GM04504 (cell line): ENCODE results near the gene TJP3.

Experiments
- DNase-seq: peaks from one replicate; pipeline ENCODE4 v3.0.0-alpha.2; 2012; ENCODE audit warnings: low read depth

Gene TJP3

DNA sequence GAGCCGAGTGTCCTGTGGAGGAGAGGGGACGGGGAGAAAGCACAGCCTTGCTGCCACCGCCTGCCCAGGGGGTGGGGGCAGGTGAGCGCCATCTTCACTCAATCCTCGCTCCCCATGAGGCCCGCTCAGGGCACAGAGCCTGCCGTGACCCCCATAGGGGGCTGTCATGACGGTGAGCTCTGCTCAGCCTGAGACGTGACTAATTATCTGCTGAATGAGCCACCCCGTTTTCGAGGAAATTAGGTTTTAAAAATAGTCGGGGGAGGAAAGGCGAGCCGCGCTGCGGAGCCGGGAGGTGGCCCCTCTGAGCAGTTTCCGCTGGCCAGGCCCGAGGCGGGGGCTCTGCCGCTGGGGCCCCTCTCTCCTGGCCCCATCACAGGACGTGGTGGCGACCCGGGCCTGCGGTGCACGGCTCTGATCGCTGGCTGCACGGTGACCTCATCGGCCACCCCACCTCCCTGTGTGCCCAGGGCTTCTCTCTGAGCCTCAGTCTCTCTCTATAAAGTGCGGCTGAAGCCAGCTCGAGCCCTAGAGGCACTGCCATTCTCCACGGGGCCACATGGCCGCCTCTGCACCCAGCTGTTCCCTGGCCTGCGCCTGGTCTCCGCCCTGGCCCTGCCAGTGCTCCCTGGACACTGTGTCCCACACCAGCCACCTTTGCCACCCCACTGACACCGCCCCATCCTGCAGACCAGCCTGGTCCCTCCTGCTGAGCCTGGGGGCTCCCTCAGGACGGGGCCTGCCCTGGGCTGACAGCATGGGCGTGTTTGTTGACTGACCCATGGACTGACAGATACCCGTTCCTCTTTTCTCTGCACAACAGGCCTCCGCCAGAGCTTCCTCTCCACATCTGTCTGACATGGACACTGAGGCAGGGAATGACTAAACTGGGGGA lies 36.3 kb upstream of the TJP3 start:
- no peak for DNase-seq

DNA sequence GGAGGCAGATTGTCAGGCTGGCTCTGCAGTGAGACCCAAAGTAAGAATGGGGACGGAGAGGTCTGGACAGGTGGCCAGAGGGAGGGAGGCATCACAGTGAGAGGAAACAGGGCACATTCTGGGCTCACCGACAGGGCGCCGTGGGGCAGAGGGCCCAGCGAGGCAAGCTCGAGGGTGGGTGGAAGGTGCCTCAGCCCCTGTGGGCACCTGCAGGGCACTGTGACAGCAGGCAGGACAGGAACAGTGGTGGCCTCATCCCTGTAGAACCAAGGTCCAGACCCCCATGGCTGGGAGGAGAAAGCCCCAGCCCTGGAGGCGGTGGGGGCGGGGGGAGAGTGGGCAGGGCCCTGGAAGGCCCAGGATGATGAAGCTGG lies 35.6 kb upstream of the TJP3 start:
- DNase-seq: no peak

DNA sequence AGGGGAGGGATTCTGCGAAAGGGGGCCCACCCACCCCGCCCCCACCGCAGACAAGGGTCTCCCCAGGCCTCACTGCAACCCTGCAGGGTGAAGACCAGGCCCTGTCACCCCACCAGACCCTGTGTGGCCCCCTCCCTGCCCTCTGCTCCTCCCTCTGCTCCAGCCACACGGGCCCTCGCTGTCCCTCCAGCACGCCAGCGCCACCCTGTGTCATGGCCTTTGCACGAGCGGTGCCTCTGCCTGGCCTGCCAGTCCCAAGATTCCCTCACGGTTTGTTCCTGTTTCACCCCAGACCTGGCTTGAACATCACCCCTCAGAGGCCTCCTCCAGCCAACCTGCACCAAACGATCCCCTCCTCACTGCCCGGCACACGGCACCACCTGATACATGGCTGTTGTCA lies 35.2 kb upstream of the TJP3 start:
- DNase-seq: no peak

DNA sequence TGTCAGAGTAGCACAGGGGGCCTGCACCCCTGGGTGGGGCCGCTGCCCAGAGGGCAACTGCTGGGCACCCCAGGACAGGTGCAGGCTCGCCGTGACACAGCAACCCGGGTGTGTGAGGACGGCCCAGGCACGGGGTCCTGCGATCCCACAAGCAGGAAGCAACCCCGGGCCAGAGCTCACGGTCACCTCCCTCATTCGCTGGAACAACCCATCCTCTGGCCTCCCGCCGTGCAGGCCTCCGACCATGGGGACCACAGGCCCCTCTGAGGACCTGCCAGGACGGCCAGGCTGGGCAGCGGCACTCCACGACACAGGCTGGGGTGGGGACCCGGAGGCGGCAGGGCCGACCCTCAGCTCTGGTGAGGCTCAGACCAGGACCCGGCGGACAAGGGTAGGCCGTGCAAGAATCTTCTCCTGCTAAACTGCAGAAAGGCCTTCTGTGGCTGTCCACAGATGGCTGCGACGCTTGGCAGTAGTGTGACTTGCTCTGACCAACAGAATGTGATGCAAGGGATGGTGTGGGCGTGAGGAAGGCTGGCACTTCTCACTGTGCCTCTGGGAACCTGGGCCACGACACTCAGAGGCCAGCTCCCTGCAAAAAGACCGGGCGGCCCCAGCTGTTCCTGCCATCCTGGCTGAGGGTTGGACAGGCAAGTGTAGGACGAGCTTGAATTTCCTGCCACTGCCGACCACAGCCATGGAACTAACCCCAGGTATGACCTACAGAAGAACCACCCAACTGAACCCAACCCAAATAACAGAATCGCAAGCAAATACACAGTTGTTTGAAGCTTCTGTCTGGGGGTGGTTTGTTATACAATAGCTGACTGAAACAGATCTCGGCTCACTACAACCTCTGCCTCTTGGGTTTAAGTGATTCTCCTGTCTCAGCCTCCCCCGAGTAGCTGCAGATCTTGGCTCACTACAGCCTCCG lies 34.4 kb upstream of the TJP3 start:
- DNase-seq: no peak

DNA sequence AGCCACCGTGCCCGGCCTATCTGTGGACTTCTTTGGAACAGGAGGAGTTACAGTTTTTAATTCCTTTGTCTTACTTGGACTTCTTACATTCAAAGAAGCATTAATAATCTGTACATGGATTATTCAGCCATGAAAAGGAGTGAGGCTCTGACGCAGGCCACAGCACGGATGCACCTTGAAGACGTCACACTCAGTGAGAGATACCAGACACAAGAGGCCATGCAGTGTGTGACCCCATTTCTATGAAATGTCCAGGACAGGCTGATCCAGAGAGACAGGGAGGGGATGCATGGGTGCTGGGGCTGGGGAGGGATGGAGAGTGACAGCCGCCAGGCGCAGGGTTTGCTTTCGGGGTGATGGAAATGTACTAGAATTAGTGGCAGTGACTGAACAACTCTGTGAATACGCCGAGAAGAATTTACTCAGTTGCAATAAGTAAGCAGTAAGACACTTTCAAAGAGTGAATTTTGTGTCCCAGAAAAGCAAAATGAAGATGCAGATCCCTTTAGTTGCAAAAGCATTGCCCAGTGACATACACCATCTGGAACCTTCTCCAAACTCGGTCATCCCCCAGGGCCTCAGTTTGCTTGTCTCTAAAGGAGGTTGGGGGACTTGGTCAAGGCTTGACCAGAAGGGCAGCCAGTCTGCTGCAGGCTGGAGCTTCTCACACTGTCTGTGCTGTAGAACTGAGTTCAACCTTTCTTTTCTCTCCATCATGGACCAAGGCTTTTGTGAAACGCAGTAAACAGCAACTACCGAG lies 33.2 kb upstream of the TJP3 start:
- DNase-seq: no peak

DNA sequence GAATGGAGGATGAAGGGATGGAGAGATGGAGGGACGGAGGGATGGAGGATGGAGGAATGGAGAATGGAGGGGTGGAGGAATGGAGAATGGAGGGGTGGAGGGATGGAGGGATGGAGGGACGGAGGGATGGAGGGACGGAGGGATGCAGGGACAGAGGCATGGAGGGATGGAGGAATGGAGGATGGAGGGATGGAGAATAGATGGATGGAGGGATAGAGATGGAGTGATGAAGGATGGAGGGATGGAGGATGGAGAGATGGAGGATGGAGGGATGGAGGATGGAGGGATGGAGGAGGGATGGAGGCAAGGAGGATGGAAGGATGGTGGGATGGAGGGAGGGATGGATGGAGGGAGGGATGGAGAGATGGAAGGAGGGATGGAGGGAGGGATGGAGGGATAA lies 30.0 kb upstream of the TJP3 start:
- DNase-seq: no peak

DNA sequence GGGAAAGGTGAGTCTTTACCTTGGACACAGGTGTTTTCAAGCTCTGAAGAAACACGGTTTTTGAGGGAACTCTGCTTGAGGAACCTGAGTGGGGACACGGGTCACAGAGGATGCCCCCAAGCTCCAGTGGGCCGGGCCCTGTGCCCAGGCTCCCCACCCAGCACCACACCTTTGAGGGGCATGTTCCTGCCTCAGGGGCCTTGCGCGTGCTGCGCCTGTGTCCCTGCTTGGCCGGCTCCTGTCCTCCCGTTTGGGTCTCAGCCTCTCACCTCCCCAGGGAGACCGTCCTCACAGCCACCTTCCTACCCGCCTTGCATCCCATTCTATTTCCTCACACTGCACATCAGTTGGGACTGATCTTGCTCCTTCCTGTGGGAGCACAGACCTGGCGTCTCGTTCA lies 29.0 kb upstream of the TJP3 start:
- no peak for DNase-seq

DNA sequence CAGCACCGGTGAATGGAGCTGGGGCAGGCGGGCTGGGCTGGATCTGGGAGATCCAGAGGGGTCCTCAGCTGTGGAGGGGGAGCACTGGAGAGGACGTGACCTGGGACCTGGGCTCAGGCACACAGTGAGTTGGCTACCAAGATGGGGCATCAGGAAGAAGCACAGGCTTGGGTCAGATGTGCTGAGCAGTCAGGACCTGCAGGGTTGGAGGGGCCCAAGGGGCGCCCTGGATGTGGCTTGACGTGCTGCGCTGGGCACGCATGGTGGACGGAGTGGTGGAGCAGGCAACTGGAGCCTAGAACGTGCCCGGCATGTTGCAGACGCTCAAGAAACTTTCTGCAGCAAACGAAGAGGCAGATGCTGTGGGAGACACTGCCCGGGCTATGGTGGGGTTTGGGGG lies 28.6 kb upstream of the TJP3 start:
- no peak for DNase-seq

DNA sequence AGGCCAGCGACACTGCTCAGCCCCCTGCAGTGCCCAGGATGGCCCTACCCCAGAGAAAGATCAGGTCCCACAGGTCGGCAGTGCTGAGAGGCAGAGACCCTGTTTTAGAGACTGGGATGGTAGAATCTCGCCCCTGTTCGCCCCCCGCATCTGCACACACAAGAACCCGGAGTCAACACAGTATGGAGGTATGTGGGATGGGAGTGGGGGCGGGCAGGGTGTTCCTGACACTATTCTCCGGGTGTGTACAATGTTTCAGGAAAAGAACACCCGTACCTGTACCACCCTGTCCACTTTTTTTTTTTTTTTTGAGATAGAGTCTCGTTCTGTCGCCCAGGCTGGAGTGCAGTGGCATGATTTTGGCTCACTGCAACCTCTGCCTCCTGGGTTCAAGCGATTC lies 27.2 kb upstream of the TJP3 start:
- no peak for DNase-seq

DNA sequence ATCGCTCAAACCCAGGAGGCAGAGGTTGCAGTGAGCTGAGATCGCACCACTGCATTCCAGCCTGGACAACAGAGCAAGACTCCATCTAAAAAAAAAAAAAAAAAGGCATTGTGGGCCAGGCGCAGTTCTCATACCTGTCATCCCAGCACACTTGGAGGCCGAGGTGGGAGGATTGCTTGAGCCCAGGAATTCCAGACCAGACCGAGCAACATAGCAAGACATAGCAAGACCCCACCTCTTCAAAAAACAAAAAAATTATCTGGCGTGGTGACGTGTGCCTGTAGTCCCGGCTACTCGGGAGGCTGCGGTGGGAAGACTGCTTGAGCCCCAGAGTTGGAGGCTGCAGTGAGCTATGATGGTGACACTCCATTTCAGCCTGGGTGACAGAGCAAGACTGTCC lies 25.9 kb upstream of the TJP3 start:
- DNase-seq: no peak

DNA sequence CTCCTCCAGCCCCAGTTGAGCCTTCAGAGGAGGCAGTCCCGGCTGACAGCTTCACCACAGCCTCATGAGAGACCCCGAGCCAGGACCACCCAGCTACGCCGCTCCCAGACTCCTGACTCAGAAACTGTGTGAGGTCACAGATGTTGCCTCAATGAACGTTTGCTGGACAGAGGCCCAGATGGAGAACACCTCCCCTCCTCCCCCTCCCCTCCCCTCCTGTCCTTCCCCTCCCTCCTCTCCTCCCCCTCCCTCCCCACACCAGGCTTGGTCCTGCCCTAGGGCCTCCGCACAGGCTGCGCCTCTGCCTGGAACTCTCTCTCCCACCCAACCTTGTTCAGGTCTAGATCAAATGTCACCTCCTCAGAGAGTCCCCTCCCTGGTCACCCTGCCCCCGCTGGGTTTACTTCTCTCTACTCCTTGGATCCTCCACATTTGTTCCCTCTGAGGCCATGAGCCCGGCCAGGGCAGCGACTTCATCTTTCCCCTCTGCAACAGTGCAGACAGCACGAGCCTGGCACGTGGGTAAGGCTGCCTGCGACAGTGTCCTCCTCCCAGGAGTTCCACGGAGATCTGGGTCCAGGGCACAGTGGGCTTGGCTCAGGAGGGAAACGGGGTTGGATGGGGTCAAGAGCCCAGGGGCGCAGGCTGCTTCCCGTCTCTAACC lies 25.3 kb upstream of the TJP3 start:
- no peak for DNase-seq

DNA sequence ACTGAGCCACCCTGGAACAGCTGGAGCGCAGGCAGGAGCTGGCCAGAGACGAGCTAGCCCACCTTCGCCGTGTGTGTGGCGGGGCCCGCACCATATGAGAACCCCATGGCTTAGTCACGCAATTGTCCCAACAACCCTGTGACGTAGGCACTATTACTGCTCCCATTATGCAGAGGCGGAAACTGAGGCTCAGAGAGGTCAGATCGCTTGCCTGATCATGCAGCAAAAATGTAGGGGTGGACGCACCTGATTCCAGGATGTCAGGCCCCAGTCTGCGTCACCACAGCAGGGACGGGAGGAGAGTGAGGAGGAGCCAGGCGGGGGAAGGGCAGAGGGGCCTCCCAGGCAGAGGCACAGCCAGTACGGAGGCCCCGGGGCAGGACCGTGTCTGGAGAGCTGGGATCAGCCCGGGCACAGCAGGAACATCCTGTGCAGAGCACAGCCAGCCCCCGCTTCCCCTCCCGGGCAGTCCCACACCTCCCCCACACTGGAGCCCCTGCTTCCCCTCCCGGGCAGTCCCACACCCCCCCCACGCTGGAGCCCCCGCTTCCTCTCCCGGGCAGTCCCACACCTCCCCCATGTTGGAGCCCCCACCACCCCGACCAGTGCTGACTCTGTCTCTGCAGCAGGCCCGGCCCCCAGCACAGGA lies 24.7 kb upstream of the TJP3 start:
- no peak for DNase-seq

DNA sequence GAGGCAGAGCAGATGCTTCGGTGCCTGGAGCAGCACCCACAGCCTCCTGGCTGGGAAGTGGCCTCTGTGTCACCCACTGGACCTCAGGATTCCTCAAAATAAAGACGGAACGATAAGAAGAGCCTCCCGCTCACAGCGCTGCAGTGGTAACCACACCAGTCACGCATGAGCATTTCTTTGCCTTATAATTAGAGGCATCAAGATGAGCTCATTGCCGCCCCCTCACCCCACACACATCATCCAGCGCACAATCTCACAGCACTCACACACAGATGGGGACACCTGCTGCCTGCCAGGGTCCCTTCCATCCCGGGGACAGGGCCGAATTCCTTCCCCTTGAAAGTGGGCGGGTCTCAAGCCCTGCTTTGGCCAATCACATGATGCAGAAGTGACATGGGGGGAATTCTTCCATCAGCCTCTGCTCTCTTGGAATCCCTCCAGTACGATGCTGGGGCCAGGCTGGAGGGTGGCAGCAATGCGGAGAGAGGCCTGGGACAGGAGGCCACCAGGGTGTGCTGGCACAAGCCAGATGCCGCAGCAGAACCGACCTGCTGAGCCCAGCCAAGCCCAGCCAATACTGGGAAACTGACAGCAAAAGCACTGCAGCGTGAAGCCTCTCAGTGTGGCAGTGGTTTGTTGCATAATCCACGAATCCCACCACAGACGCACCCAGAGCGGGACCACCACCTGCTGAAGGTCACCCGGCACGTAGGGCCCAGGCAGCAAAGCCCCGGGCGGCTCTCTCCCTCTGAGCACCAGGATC lies 23.9 kb upstream of the TJP3 start:
- DNase-seq: no peak

DNA sequence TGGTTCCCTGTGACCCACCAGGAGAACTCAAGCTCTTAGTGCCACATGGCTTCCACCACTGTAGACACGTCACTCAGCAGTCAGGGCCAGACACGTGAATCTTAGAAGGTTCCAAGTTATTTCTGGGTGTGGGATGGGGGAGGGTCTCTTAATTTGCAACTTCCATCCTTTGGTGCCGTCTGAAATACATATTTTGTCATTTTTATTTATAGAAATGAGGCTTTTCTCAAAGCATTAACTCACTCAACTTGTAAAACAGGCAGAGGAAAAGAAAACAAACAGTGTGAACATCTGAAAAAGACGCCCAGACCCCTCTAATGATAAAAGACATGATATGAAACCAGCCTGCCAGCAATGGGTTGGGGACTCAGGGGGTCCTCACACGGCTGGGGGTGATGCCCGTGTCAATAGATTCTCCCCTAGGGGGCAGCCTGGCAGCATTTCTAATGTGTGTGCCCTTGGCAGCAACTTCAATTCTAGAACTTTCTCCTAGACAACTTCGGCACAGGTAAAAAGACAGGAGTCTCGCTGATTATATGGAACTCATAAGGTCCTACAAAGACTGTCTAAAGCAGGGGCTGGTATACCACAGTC lies 23.3 kb upstream of the TJP3 start:
- DNase-seq: no peak

DNA sequence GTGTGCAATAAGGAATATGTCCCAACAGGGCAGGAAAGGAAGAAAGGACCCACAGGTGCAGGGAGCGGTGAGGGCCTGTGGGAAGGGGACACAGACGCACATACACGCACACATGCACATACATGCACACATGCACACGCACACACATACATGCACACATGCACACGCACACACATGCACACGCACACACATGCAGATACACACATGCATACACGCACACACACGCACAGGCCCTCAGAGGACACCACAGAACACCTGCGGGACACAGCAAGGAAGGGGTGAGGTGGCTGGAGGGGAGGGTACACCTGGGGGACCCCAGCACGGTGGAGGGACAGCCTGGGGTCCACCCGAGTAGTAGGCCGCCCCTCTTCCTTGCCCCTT lies 20.8 kb upstream of the TJP3 start:
- no peak for DNase-seq

DNA sequence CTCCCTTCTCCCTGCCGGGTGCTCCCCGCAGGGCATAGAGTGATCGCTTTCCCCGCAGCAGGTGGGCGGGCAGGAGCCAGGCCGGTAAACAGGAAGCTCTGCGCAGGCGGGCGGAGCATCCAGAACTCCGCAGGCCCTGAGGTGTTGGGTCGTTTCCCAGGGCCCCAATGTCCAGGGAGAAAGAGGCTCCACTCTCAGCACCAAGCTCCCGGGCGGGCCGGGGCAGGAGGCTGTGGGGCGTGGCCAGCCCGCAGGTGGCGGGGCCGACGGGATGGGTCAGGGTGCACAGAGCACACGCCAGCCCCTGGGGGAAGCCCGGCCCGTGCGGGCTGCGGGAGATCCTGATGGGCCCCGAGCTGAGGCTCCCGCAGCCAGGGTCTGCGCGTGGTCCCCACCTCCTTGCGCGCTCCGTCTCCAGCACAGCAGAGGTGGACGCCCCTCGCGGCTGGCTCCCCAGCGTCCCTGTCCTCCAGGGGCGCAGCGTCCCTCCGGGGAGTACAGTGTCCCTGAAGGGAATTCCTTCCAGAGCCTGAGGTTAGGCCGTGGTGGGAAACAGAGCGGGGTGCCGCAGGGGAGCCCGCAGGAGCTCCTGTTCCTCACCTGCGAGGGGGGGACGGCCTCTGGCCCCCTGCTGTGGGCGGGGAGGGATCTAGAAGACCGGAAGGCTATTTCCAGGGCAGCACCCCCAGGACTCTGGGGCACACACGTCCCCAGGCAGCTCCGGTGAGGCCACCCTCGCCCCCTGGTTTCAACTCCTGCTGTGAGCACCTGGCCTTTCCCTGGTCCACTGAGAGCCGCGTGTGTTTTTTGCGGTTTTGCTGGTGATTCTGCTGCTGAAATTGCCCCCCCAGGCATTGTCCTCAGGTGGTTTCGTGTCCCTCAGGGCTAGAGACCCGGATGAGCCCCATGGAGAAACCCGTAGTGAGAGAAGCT lies 20.1 kb upstream of the TJP3 start:
- no peak for DNase-seq

DNA sequence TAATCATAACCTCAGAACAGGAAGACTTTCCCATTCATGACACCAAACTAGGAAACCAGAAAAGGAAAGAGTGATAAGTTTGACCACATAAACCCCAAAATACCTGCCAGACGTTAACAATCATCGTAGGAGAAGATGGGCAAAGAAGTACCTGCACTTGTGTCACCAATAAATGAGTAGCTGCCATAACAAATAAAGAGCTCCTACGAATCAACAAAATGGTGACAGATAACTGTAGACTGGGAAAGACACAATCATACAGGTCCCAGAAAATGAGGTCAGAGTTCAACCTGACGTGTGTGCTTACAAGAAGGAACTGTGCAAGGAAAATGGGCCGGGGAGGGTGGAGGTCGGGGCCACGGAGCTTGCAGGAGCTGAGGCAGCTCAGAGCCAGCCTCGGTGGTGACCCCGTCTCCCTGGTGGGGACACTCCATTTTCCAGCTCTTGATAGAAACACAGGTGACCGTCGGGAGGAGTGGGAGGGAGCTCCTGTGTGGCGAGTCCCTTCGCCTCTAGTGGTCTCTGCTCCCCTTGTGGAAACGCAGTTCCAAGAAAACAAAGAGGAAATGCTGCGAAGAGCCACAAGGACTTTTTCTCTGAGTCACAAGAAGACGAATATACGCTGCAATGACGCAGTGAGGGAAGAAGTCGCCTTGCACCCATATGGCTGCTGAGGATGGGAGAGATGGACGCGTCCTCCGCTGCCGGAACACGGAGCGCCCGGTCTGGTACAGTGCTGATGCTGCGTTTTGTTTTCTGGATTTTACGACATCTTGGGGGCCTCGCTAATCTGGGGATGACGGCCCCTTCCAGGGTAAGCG lies 17.4 kb upstream of the TJP3 start:
- DNase-seq: no peak

DNA sequence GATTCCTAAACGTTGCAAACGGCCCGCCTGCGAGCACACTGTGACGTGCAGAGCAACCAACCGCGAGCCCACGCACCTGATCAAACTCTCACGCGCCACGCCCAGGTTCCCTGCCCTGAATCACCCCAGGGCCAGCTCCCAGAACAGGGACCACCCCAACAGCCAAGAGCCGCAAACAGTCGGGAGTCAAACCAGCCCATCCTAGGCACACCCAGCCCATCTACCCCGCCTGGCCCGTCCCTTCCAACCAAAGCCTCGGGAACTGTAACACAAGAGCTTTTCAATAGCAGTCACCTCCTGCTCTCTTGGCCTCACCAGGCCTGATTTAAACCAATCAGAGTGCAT lies 16.8 kb upstream of the TJP3 start:
- no peak for DNase-seq
